ENCODE measurements around the gene GPX5. TPM values are rescaled to one million over a fixed set of nuclear protein-coding genes. Genes with fewer than 3 reads are reported as not detected.
"Not testable (repeated sequence)": the region's sequence is repeated elsewhere in the genome, so short reads cannot be mapped to it uniquely, and the experiment has no call there.

GPX5 gene
- total RNA-seq: not detected
- long read RNA-seq: 0 reads

GRCh38 chr6:28525496-28526039, at the start of gene GPX5:
Gene GPX5 (plus strand): TSS chr6:28525881. CDS start chr6:28526014, 133 bp downstream.
- no peak for ATAC-seq
- intact Hi-C loops (cut with DNase I): no loop called here
- no peak for DNase-seq

GRCh38 chr6:28478518-28478917, 47.2 kb upstream of the GPX5 start:
- no peak for ATAC-seq
- DNase-seq: no peak
- intact Hi-C loops (cut with DNase I): no loop called here

GRCh38 chr6:28480253-28480932, 45.3 kb upstream of the GPX5 start:
- intact Hi-C loops (cut with DNase I): no loop called here
- ATAC-seq: no peak

GRCh38 chr6:28485482-28485881, 40.2 kb upstream of the GPX5 start:
- intact Hi-C loops (cut with DNase I): no loop called here
- DNase-seq: no peak
- no peak for ATAC-seq

More at GRCh38 chr6:28480253-28480932, 45.3 kb upstream of the GPX5 start:
- no peak for DNase-seq

- intact Hi-C loops (cut with DNase I): no loop called here
- DNase-seq: no peak
- no peak for ATAC-seq
These were observed 39.1 kb upstream of the GPX5 start for GRCh38 chr6:28486533-28486932.

- intact Hi-C loops (cut with DNase I): no loop called here
- DNase-seq (no peak), ATAC-seq (no peak)
These were observed 38.5 kb upstream of the GPX5 start for GRCh38 chr6:28486988-28487742.

GRCh38 chr6:28488916-28489365, 36.7 kb upstream of the GPX5 start:
- intact Hi-C loops (cut with DNase I): no loop called here
- ATAC-seq (peak in 1 of 2 donors; percentile 20), DNase-seq (no peak)

- peak; percentile 64 for DNase-seq
- peak; percentile 42 to 84 for ATAC-seq
- intact Hi-C loops (cut with DNase I): no loop called here
These were observed 36.1 kb upstream of the GPX5 start for GRCh38 chr6:28489366-28490204.

GRCh38 chr6:28490205-28490890, 35.3 kb upstream of the GPX5 start:
- DNase-seq: no peak
- ATAC-seq: no peak
- intact Hi-C loops (cut with DNase I): no loop called here

- no peak for ATAC-seq
- intact Hi-C loops (cut with DNase I): no loop called here
- no peak for DNase-seq
These were observed 33.7 kb upstream of the GPX5 start for GRCh38 chr6:28491984-28492317.

- DNase-seq (no peak), ATAC-seq (no peak)
- intact Hi-C loops (cut with DNase I): no loop called here
These were observed 29.4 kb upstream of the GPX5 start for GRCh38 chr6:28496099-28496779.

- no peak for ATAC-seq
- DNase-seq: no peak
- intact Hi-C loops (cut with DNase I): no loop called here
These were observed 28.4 kb upstream of the GPX5 start for GRCh38 chr6:28497306-28497705.

- DNase-seq: no peak
- no peak for ATAC-seq
- intact Hi-C loops (cut with DNase I): no loop called here
These were observed 27.8 kb upstream of the GPX5 start for GRCh38 chr6:28497893-28498292.

- DNase-seq (no peak), ATAC-seq (no peak)
- intact Hi-C loops (cut with DNase I): no loop called here
These were observed 24.4 kb upstream of the GPX5 start for GRCh38 chr6:28501259-28501658.

GRCh38 chr6:28502136-28502535, 23.5 kb upstream of the GPX5 start:
- intact Hi-C loops (cut with DNase I); ATAC-seq; DNase-seq: not testable (repeated sequence)

GRCh38 chr6:28502709-28503305, 22.9 kb upstream of the GPX5 start:
- ATAC-seq; intact Hi-C loops (cut with DNase I); DNase-seq: not testable (repeated sequence)

GRCh38 chr6:28505733-28506132, 19.9 kb upstream of the GPX5 start:
- intact Hi-C loops (cut with DNase I): no loop called here
- ATAC-seq: no peak

More at GRCh38 chr6:28505733-28506132, 19.9 kb upstream of the GPX5 start:
- no peak for DNase-seq

Measured in left cardiac atrium (tissue), 4 donors.